HEK293T (cell line): ENCODE data around the gene SIAH1.

Experiments
- FOXA1 ChIP-seq: fragments of 450-650 bp; IDR thresholded peaks from 2 replicates; pipeline ENCODE4 v1.6.1; 2016; ENCODE audit warnings: mild to moderate bottlenecking
- FOXK2 ChIP-seq: fragments of 450-650 bp; IDR thresholded peaks from 2 replicates; pipeline ENCODE4 v1.6.1; 2016; ENCODE audit warnings: mild to moderate bottlenecking
- FOXM1 ChIP-seq: fragments of 450-650 bp; IDR thresholded peaks from 2 replicates; pipeline ENCODE4 v1.6.1; 2017; ENCODE audit warnings: mild to moderate bottlenecking, borderline replicate concordance
- HDGF ChIP-seq: fragments of 450-650 bp; IDR thresholded peaks from 2 replicates; pipeline ENCODE4 v1.6.1; 2017; ENCODE audit warnings: antibody characterized with exemption, borderline replicate concordance
- NFRKB ChIP-seq: fragments of 450-650 bp; IDR thresholded peaks from 2 replicates; pipeline ENCODE4 v1.6.1; 2016; ENCODE audit warnings: mild to moderate bottlenecking, moderate library complexity
- SP1 ChIP-seq: fragments of 450-650 bp; IDR thresholded peaks from 2 replicates; pipeline ENCODE4 v1.6.1; 2017
- TARDBP ChIP-seq: fragments of 450-650 bp; IDR thresholded peaks from 2 replicates; pipeline ENCODE4 v1.6.1; 2016
- ZNF384 ChIP-seq: fragments of 450-650 bp; IDR thresholded peaks from 2 replicates; pipeline ENCODE4 v1.6.1; 2016

- TF ChIP-seq FOXM1 (no peak), NFRKB (no peak), SP1 (no peak), HDGF (no peak), FOXK2 (no peak), TARDBP (no peak), ZNF384 (no peak), FOXA1 (no peak)
Measured at GRCh38 chr16:48318630-48319029, 66.6 kb downstream of the SIAH1 start.
